ENCODE data around the gene TUBAL3.
A peak's percentile ranks its signal among the peaks of the same experiment; 100 is the strongest.
"Not testable (repeated sequence)": the region's sequence is repeated elsewhere in the genome, so short reads cannot be mapped to it uniquely, and the experiment has no call there.

The TUBAL3 gene

DNA sequence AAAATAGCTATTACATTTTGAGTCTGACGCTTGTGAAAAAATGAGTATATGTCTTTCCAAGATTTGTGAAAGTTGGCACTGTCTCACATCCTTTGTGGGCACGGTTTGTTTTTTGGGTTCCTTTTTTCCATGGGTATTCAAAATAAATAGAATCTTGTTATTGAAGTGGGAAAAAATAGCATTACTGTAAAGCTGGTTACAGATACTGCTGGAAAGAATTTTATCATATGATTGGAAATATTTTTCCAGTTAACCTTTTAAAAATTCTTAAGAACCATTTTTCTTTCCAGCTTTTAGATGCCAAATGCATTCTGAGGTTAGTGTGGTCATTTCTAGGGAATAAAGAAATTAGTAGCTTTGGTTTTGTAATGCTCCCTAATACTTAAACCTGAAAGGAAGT, 19.1 kb upstream of the TUBAL3 start:
- DNase-seq: peak; percentile 45

DNA sequence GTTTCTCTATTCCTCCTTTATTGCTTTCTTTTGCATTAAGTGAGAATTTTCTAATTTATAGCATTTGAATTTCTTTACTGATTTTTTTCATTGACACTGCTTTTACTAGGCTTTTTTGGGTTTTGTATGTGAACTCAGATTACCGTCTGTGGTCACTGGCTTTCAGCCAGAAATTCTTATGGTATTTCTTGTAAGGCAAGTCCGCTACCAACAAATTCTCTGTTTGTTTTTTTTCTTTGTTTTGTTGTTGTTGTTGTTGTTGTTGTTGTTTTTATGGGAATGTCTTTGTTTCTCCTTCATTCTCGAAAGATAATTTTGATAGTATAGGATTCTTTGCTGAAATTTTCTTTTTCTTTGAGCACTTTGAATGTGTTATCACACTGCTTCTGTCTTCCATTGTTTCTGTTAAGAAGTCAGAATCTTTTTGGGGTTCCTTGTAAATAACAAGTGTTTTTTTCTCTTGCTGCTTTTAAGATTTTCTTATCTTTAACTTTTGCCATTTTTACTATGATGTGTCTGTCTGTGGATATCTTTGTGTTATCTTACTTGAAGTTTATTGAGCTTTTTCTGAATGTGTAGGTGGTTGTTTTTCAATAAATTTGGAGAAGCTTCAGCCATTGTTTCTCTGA, 15.0 kb upstream of the TUBAL3 start:
- DNase-seq: no peak

DNA sequence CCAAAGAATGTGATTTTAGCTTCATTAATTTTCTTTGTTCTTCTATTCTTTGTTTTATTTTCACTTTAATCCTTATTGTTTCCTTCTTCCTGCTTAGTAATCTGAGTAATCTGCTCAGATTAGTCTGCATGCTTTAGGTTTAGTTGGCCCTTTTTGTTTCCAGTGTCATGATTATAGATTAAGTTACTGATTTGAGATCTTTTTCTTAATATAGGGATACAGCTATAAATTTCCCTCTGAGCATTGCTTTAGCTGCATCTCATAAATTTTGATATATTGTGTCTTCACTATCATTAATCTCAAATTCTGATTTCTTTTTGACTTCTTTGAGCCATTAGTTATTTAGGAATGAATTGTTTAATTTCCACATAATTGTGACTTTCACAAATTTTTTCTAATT, 14.0 kb upstream of the TUBAL3 start:
- DNase-seq: no peak

DNA sequence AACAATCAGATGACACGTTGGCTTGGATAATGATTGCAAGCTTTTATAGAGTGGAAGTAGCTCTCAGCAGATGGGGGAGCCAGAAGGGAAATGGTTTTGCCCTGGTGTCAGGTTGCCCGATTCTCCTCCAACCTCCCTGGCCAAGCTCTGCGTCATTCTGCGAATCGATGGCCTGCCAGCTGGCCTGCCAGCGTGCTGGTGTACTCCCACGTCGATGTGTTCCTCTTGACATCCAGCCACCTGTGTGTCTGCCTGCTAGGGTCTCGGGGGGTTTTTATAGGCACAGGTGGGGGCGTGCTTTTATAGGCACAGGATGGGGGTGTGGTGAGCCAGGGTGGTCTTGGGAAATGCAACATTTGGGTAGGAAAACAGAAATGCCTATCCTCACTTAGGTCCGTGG, 12.4 kb upstream of the TUBAL3 start:
- no peak for DNase-seq

DNA sequence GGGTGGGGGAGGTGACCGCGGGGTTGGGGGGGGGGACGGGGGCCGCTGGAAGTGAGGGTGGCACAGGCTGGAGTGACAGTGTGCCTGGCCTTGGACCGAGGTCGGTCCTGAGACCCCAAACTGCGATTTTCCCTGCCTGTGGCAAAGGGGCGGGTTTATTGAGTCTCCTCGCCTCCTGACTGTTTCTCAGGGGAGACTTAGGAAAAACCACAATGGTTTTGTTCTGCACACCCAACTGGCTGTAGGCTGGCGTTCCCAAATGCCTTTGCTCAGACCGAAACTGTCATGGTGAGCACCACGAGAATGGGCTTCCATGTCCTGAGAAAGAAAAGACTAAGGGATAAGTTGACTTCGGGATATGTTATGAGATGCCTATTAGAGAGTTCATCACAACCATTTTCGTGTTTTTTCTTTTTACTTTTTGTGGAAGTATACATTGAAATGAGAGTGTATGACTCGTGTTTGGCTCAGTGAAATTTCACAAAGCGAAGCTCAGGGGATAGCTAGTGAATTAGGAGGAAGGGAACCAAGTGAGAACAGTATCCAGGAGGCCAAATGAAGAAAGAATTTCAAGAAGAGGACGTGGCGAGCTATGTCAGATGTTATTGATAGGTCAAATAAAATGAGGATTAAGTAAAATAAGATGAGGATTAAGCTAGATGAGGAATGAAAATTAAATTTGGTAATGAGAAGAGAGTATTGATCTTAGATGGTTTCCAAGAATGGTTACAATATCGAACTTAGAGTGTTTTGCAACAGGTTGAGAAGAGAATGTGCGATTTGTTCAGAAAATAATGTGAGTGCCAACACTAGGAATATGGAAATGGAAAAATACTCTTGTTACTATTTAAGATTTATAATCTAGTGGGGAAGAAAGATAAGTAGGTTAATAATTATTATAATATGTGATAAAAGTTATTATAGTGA, 8.6 kb upstream of the TUBAL3 start:
- DNase-seq: peak; percentile 52

DNA sequence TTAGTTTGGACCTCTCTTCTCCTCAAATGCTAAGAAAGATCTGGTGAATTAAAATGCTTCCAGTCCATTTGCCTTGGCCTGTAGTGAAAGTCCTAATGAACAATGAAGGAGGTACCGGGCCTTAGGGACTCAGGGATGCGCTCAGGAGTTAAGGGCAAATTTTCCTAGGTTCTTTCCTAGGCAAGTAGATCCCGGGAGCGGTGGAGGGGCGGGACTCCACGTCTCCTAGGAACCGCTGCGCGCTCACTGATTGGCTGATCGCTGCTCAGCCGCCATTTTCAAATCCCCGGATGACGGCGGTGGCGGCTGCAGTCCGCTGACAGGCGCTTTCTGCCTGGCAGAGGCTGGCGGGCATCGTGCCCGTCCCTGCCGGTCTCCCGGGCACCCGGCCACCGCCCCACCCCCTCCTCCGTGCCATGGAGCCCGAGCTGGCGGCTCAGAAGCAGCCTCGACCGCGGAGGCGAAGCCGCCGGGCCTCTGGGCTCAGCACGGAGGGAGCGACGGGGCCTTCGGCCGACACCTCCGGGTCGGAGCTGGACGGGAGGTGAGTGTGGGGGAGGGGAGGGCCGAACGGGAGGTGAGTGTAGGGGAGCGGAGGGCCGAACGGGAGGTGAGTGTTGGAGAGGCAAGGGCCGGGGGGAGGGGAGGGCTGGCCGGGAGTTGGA, 7.8 kb upstream of the TUBAL3 start, which contains the start of gene NET1:
Gene NET1, plus strand, starts transcription at position 281 of the 665 bp plus-strand sequence. Its CDS starts 136 bp downstream, at position 417.
- peak; percentile 86 for DNase-seq

- DNase-seq: no peak
Measured at GRCh38 chr10:5411941-5412276, 7.3 kb upstream of the TUBAL3 start.

GRCh38 chr10:5410787-5411186, 6.2 kb upstream of the TUBAL3 start:
- not testable (repeated sequence) for DNase-seq

DNA sequence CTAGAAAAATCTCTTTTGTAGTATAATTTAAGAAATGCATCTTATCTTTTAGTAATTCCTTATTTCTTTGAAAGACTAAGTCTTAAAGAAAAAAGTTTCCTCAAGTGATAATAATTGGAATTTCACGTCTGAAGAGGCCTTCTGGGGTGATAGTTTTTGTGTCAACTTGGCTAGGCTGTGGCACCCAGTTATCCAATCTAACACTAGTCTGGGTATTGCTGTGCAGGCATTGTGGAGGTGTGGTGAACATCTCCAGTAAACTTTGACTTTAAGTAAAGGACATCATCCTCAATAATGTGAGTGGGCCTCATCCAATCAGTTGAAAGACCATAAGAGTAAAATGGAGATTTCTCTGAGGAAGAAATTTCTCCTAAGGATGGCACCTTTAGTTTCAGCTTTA, 2.3 kb upstream of the TUBAL3 start:
- DNase-seq: no peak

GRCh38 chr10:5402798-5403197, 1.8 kb downstream of the TUBAL3 start:
- DNase-seq: no peak

- no peak for DNase-seq
Measured at GRCh38 chr10:5400468-5401240, 4.0 kb downstream of the TUBAL3 start.

- DNase-seq: no peak
Measured at GRCh38 chr10:5399332-5399731, 5.3 kb downstream of the TUBAL3 start.

GRCh38 chr10:5396556-5397300, 7.9 kb downstream of the TUBAL3 start:
- DNase-seq: no peak

DNA sequence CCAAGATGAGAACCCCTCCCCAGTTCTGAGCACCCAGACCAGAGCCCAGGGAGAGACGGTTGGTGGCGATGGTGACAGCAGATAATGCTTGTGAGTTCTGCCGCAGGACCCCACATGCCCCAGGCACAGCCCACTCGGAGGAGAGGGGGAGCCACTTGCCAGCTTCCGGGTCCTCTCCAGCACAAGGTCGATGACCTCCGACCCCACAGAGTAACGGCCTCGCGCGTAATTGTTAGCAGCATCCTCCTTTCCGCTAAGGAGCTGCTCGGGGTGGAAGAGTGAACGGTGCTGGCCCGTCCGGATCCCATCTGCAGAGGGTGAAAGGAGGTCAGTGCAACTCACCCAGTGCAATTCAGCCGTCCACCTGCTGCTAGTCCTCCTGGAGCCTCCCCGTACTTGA, 9.5 kb downstream of the TUBAL3 start:
- DNase-seq: no peak

DNA sequence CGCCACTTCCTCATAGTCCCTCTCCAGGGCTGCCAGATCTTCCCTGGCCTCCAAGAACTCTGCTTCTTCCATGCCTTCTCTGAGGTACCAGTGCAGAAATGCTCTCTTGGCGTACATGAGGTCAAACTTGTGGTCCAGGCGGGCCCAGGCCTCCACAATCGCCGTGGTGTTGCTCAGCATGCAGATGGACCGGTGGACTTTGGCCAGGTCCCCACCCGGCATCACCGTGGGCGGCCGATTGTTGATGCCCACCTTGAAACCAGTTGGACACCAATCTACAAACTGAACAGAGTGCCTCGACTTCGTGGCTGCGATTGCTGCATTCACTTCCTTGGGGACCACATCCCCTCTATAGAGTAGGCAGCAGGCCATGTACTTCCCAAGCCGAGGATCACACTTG, 11.1 kb downstream of the TUBAL3 start:
- DNase-seq: no peak

GRCh38 chr10:5391790-5392189, 12.8 kb downstream of the TUBAL3 start:
- DNase-seq: no peak

DNA sequence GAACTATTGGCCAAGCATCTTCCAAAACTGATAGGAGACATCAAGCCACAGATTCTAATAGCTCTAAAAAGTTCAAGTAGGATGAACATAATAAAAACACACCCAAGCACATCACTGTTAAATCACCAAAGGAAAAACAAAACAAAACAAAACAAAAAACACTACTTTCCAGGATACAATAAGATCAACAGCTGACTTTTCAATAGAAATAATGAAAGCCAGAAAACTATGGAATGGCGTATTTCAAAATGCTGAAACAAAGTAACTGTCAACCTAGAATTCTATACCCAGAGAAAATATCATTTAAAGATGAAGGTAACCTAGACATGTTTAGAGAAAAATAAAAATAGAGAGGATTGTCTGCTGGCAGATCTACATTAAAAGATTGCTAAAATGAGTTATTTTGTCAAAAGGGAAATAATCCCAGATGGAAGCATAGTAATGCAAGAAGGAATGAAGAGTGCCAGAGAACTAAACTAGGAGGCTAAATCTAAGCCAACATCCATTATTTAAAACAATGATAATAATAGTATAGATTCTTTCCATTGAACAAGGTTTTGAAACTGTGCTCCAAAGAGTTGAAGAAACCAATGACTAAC, 13.9 kb downstream of the TUBAL3 start:
- no peak for DNase-seq

DNA sequence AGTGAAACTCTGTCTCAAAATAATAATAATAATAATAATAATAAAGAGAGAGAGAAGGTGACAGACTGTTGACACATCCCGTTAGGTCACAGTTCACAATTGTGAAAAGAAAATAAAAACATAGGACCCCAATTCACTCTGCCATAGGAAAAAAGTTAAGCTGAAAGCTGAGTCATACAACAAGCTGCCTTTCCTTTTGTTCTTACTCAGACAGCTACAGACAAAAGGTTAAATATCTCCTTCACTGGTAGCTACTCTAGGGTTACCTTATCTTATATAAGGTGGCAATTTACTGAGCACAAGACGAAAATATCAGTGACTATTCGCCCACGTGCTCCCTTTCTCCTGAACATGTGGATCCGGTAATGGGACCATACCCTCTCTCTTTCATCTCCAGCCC, 17.5 kb downstream of the TUBAL3 start:
- DNase-seq: no peak

DNA sequence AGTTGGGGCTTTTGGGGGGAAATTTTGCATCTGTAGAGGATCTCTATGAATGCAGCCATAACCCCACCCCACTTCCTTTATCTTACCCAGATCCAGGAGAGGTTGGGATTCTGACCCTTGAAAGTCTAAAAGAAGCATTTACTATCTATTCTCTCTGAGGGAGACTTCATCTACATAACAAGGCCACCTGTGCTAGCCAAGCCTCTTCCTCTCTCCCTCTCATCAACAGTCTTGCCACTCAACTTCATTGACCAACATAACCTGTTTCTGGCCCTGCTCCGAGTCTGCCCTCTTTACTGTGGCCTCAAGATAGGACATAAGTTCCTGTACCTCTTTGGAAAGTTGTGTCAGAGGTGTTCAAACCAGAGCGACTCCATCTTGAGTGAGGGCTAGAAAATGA, 19.4 kb downstream of the TUBAL3 start:
- DNase-seq: no peak

- DNase-seq: no peak
Measured at GRCh38 chr10:5381187-5381586, 23.4 kb downstream of the TUBAL3 start.

DNA sequence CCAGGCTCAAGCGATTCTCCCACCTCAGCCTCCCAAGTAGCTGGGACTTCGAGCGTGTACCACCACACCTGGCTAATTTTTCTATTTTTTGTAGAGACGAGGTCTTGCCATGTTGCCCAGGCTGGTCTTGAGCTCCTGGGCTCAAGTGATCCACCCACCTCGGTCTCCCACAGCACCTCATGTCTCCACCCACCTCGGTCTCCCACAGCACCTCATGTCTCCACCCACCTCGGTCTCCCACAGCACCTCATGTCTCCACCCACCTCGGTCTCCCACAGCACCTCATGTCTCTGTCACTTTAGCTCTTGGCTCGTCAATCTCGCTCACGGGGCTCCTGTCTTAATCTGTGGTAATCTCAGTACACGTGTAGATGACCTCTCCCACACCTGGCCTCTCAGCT, 24.2 kb downstream of the TUBAL3 start:
- not testable (repeated sequence) for DNase-seq

DNA sequence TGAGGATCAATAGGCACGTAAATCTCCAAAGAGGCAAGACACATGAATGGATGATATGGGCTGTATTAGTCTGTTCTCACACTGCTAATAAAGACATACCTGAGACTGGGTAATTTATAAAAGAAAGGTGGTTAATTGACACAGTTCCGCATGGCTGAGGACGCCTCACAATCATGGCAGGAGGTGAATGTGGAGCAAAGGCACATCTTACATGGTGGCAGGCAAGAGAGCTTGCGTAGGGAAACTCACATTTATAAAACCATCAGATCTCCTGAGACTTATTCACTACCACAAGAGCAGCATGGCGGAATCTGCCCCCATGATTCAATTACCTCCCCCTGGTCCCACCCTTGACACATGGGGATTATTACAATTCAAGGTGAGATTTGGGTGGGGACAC, 25.4 kb downstream of the TUBAL3 start:
- not testable (repeated sequence) for DNase-seq
